Heart right ventricle (tissue), 16 donors: ENCODE data around the gene IFIT1. TPM values are rescaled to one million over a fixed set of nuclear protein-coding genes. Genes with fewer than 3 reads are reported as not detected.

Source experiments
- ATAC-seq, 8 donors: fragments of 200-7000 bp; cut with Tn5 transposase; one replicate each; pipeline ENCODE4 v1.9.1; 2020; ENCODE audit warnings: mild to moderate bottlenecking in 8 of 8, moderate library complexity in 8 of 8, moderate number of reproducible peaks in 1 of 8
- DNase-seq, 2 donors: peaks; one replicate each; pipeline ENCODE4 v3.0.0-alpha.2; 2020
- H3K27ac ChIP-seq, 10 donors: fragments of 200-600 bp; sonication (generic) in 2 of 10; one replicate each; pipeline versions ENCODE4 v1.5.0 to v1.8.0; 2020 to 2022; ENCODE audit warnings: mild to moderate bottlenecking in 3 of 10
- H3K27me3 ChIP-seq, 7 donors: fragments of 200-600 bp; one replicate each; pipeline ENCODE4 v1.8.0; 2021 to 2022; ENCODE audit warnings: mild to moderate bottlenecking in 2 of 7
- H3K36me3 ChIP-seq, 9 donors: fragments of 200-600 bp; sonication (generic) in 1 of 9; one replicate each; pipeline versions ENCODE4 v1.5.0 to v1.8.0; 2020 to 2022; ENCODE audit warnings: mild to moderate bottlenecking in 2 of 9
- H3K4me1 ChIP-seq, 9 donors: fragments of 200-600 bp; sonication (generic) in 1 of 9; one replicate each; pipeline versions ENCODE4 v1.5.0 to v1.8.0; 2020 to 2022; ENCODE audit warnings: mild to moderate bottlenecking in 4 of 9
- H3K4me3 ChIP-seq, 10 donors: fragments of 200-600 bp; sonication (generic) in 2 of 10; one replicate each; pipeline versions ENCODE4 v1.5.0 to v1.8.0; 2020 to 2022; ENCODE audit warnings: mild to moderate bottlenecking in 7 of 10, moderate library complexity in 2 of 10
- H3K9me3 ChIP-seq, 11 donors: fragments of 200-600 bp in 10 of 11; sonication (generic) in 2 of 11; one replicate each; pipeline versions ENCODE4 v1.5.0 to v1.8.0; 2013 to 2022; ENCODE audit warnings: mild to moderate bottlenecking in 2 of 11, control low read depth in 1 of 11, moderate library complexity in 1 of 11
- CTCF ChIP-seq, 9 donors: fragments of 200-600 bp; sonication (generic) in 2 of 9; IDR thresholded peaks; one replicate each; pipeline versions ENCODE4 v1.5.0 to v1.8.0; 2021 to 2022; ENCODE audit warnings: antibody characterized with exemption in 9 of 9, mild to moderate bottlenecking in 5 of 9, moderate library complexity in 1 of 9
- WGBS, 2 donors: extraction: QIAGEN DNeasy Blood & Tissue Kit; methylation state at CpG; one replicate each; pipeline ENCODE4 v1.1.7; 2013; ENCODE audit warnings: inconsistent platforms in 1 of 2; 5-methylcytosine and 5-hydroxymethylcytosine counted together
- intact Hi-C, 10 donors: fragments of 100-400 bp; cut with DNase I; formaldehyde crosslinking; loops; one replicate each; pipeline versions ENCODE4 v1.11.1 to v1.14.2; 2022
- polyA plus RNA-seq, 2 donors: library from polyadenylated mRNA; stranded (reverse); fragments of 200-250 nt; gene quantifications; one replicate each; pipeline ENCODE4 v1.2.3, GENCODE V29; 2013
- total RNA-seq, 10 donors: library from RNA; stranded (reverse); fragmentation: NEBNext Ultra II Directional in 3 of 10; extraction: Animal tissue kit (Norgen Biotek cat#: 25700) in 3 of 10; gene quantifications; one replicate each; pipeline versions ENCODE4 v1.2.1 to v1.2.4, GENCODE V29; 2021 to 2023
- donor health status: Arrhythmogenic right ventricular cardiomyopathy.
- donor health status: ischemic (EF 13 %, LVEDD 7.1; RV severe dilation, severe dysfunction).
- donor health status: healthy with polysubstance abuse.
- donor health status: DM: no; HTN: yes; CAD: no.
- donor health status: DM: no; HTN: no; CAD: no.
- donor health status: ischemic (EF 25% LVEDD 6.9; RV normal size, moderate dysfunction).
- donor health status: ischemic (EF 25% LVEDD 5.7; RV mildly dilated, moderate dysfunction).
- donor health status: healthy.
- donor health status: DM: yes; HTN: yes; CAD: no.
- donor health status: Ischemic cardiomyopathy.
- donor health status: ischemic (EF 35%, LVEDD 5.7; RV mildly dilated, moderate dysfunction).
- donor health status: nonischemic (EF 11% LVEDD 7.7; RV severe dilation, severe dysfunction).
- donor health status: DM: yes; HTN: yes; CAD: no.
- donor health status: PGD.
- donor health status: ischemic (EF 29% LVEDD 5.4; RV normal size, mild dysfunction).
- donor health status: nonischemic (EF 23%, LVEDD 6.1; RV moderate dilation, normal function).

Gene IFIT1
- total and polyA plus RNA-seq, 12 donors = 5.1 to 50.1 (median 27.8) TPM

- Histone ChIP-seq H3K4me1 (peaks cover 0 to 18% (median 4%) of the 10 kb centered on the region in 9 donors), H3K27ac (no peak overlapping the region), H3K4me3 (no peak overlapping the region), H3K36me3 (no peaks in the 10 kb centered on the region), H3K27me3 (no peaks in the 10 kb centered on the region), H3K9me3 (no peaks in the 10 kb centered on the region)
- DNase-seq (no peak), ATAC-seq (no peak)
- no peak for TF ChIP-seq CTCF (IDR thresholded peaks at IDR 0.05)
- intact Hi-C loops = no loop called here
Measured at GRCh38 chr10:89360157-89360556, 32.3 kb upstream of the IFIT1 start.

GRCh38 chr10:89362929-89363328 lies 29.5 kb upstream of the IFIT1 start:
- intact Hi-C loops = no loop called here
- no peak for DNase-seq

GRCh38 chr10:89363729-89364442 lies 28.5 kb upstream of the IFIT1 start:
- intact Hi-C loops = no loop called here

More at GRCh38 chr10:89362929-89363328, 29.5 kb upstream of the IFIT1 start:
- ATAC-seq = no peak
- TF ChIP-seq CTCF (IDR thresholded peaks at IDR 0.05) = no peak
- no peak overlapping the region for H3K4me3 ChIP-seq
- no peaks in the 10 kb centered on the region for H3K36me3 ChIP-seq
- H3K27me3 ChIP-seq = no peaks in the 10 kb centered on the region
- no peaks in the 10 kb centered on the region for H3K9me3 ChIP-seq
- peaks cover 0 to 22% (median 6%) of the 10 kb centered on the region in 9 donors for H3K4me1 ChIP-seq
- H3K27ac ChIP-seq = no peak overlapping the region

GRCh38 chr10:89364531-89364930 lies 27.9 kb upstream of the IFIT1 start:
- Histone ChIP-seq H3K36me3 (no peaks in the 10 kb centered on the region), H3K27ac (no peak overlapping the region), H3K9me3 (no peaks in the 10 kb centered on the region), H3K4me1 (peaks cover 2 to 25% (median 14%) of the 10 kb centered on the region in 9 donors), H3K27me3 (no peaks in the 10 kb centered on the region), H3K4me3 (no peak overlapping the region)
- intact Hi-C loops = no loop called here
- WGBS, 2 donors = 97 to 100% methylated on average over 1 of the region's 1 CpG
- no peak for ATAC-seq
- no peak for TF ChIP-seq CTCF (IDR thresholded peaks at IDR 0.05)
- DNase-seq = no peak

More at GRCh38 chr10:89363729-89364442, 28.5 kb upstream of the IFIT1 start:
- ATAC-seq = no peak
- Histone ChIP-seq H3K4me1 (peaks cover 0 to 23% (median 8%) of the 10 kb centered on the region in 9 donors), H3K9me3 (no peaks in the 10 kb centered on the region), H3K27me3 (no peaks in the 10 kb centered on the region), H3K36me3 (no peaks in the 10 kb centered on the region), H3K4me3 (no peak overlapping the region), H3K27ac (no peak overlapping the region)
- TF ChIP-seq CTCF (IDR thresholded peaks at IDR 0.05) = no peak
- 63 to 70% methylated on average over 6 of the region's 6 CpGs for WGBS, 2 donors
- no peak for DNase-seq
